ENCODE measurements around the gene TIRAP.
"Not testable (repeated sequence)": the region's sequence is repeated elsewhere in the genome, so short reads cannot be mapped to it uniquely, and the experiment has no call there.

The TIRAP gene

GRCh38 chr11:126305699-126306098, 22.8 kb downstream of the TIRAP start:
- Mint-ChIP-seq H3K4me1 (peaks cover 45% of the 10 kb centered on the region), H3K36me3 (ENCODE audit: low read depth) (peaks cover 51% of the 10 kb centered on the region), H3K27me3 (ENCODE audit: low read depth, poor library complexity) (peaks cover 2% of the 10 kb centered on the region), H3K9me3 (peaks cover 12% of the 10 kb centered on the region), H3K4me3 (peak overlapping the region; percentile 66), H3K27ac (no peak overlapping the region)
- TF ChIP-seq, protein P1, sequence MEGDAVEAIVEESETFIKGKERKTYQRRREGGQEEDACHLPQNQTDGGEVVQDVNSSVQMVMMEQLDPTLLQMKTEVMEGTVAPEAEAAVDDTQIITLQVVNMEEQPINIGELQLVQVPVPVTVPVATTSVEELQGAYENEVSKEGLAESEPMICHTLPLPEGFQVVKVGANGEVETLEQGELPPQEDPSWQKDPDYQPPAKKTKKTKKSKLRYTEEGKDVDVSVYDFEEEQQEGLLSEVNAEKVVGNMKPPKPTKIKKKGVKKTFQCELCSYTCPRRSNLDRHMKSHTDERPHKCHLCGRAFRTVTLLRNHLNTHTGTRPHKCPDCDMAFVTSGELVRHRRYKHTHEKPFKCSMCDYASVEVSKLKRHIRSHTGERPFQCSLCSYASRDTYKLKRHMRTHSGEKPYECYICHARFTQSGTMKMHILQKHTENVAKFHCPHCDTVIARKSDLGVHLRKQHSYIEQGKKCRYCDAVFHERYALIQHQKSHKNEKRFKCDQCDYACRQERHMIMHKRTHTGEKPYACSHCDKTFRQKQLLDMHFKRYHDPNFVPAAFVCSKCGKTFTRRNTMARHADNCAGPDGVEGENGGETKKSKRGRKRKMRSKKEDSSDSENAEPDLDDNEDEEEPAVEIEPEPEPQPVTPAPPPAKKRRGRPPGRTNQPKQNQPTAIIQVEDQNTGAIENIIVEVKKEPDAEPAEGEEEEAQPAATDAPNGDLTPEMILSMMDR (IDR thresholded peaks at IDR 0.05), result no peak
- DNase-seq, result no peak

DNA sequence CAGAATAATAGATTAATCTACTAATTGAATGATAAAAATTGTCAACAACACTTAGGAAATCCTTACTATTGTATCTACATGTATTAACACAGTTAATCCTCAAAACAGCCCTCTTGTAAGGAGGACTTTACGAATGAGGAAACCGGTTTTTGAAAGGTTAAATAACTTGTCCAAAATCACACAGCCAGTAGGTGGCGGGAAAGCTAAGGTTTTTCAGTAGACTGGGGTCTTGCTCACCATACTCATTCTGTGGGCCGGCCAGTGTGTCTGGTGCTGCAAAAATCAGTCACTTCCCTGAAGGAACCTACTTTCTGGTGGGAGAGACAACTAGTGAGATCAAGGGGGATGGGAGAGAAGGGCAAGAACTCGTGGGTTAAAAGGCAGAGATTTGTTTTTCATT, 24.8 kb downstream of the TIRAP start:
- peak; percentile 50 for DNase-seq
- no peak overlapping the region for H3K4me3 Mint-ChIP-seq
- peaks cover 8% of the 10 kb centered on the region for H3K9me3 Mint-ChIP-seq
- H3K36me3 Mint-ChIP-seq (ENCODE audit: low read depth), result peaks cover 41% of the 10 kb centered on the region
- no peak overlapping the region for H3K27ac Mint-ChIP-seq
- H3K4me1 Mint-ChIP-seq, result peaks cover 53% of the 10 kb centered on the region
- H3K27me3 Mint-ChIP-seq (ENCODE audit: low read depth, poor library complexity), result peaks cover 2% of the 10 kb centered on the region
- TF ChIP-seq, protein P1 (IDR thresholded peaks at IDR 0.05), result peak; percentile 44

GRCh38 chr11:126308271-126308671, 25.4 kb downstream of the TIRAP start:
- H3K9me3 Mint-ChIP-seq, result peaks cover 3% of the 10 kb centered on the region
- no peak overlapping the region for H3K27ac Mint-ChIP-seq
- peaks cover 36% of the 10 kb centered on the region for H3K36me3 Mint-ChIP-seq (ENCODE audit: low read depth)
- peaks cover 4% of the 10 kb centered on the region for H3K27me3 Mint-ChIP-seq (ENCODE audit: low read depth, poor library complexity)
- no peak for DNase-seq
- peaks cover 53% of the 10 kb centered on the region for H3K4me1 Mint-ChIP-seq
- no peak overlapping the region for H3K4me3 Mint-ChIP-seq
- TF ChIP-seq, protein P1 (IDR thresholded peaks at IDR 0.05), result no peak

GRCh38 chr11:126308771-126309170, 25.9 kb downstream of the TIRAP start:
- H3K4me1 Mint-ChIP-seq, result peaks cover 50% of the 10 kb centered on the region
- not testable (repeated sequence) for H3K4me3 Mint-ChIP-seq; H3K27me3 Mint-ChIP-seq (ENCODE audit: low read depth, poor library complexity); DNase-seq; H3K27ac Mint-ChIP-seq; H3K9me3 Mint-ChIP-seq
- peaks cover 37% of the 10 kb centered on the region for H3K36me3 Mint-ChIP-seq (ENCODE audit: low read depth)

GRCh38 chr11:126310200-126310991, 27.5 kb downstream of the TIRAP start:
- peak; percentile 83 for DNase-seq
- no peak overlapping the region for H3K4me3 Mint-ChIP-seq
- TF ChIP-seq, protein P1 (IDR thresholded peaks at IDR 0.05), result peak; percentile 88
- H3K9me3 Mint-ChIP-seq, result peaks cover 5% of the 10 kb centered on the region
- peaks cover 39% of the 10 kb centered on the region for H3K4me1 Mint-ChIP-seq
- peak overlapping the region; percentile 88 for H3K27ac Mint-ChIP-seq
- peaks cover 48% of the 10 kb centered on the region for H3K36me3 Mint-ChIP-seq (ENCODE audit: low read depth)
- H3K27me3 Mint-ChIP-seq (ENCODE audit: low read depth, poor library complexity), result peaks cover 4% of the 10 kb centered on the region

- peaks cover 35% of the 10 kb centered on the region for H3K4me1 Mint-ChIP-seq
- peaks cover 10% of the 10 kb centered on the region for H3K9me3 Mint-ChIP-seq
- no peak for DNase-seq
- H3K27me3 Mint-ChIP-seq (ENCODE audit: low read depth, poor library complexity), result peaks cover 4% of the 10 kb centered on the region
- TF ChIP-seq, protein P1 (IDR thresholded peaks at IDR 0.05), result no peak
- peaks cover 50% of the 10 kb centered on the region for H3K36me3 Mint-ChIP-seq (ENCODE audit: low read depth)
- no peak overlapping the region for H3K27ac Mint-ChIP-seq
- H3K4me3 Mint-ChIP-seq, result no peak overlapping the region
These were observed 28.1 kb downstream of the TIRAP start for GRCh38 chr11:126310992-126311310.
